GM12892 (cell line): ENCODE data around the gene RTL10.

Experiments
- POLR2A ChIP-seq: IDR thresholded peaks from 2 replicates; pipeline ENCODE4 v1.6.1; 2011; ENCODE audit warnings: low read depth, low read length, control low read depth
- POLR2AphosphoS5 ChIP-seq: IDR thresholded peaks from 2 replicates; pipeline ENCODE4 v1.6.1; 2011; ENCODE audit warnings: low read depth, low read length, control low read depth
- TAF1 ChIP-seq: IDR thresholded peaks from 2 replicates; pipeline ENCODE4 v1.6.1; 2011; ENCODE audit warnings: low read depth, mild to moderate bottlenecking, control low read depth, low read length, borderline replicate concordance

DNA sequence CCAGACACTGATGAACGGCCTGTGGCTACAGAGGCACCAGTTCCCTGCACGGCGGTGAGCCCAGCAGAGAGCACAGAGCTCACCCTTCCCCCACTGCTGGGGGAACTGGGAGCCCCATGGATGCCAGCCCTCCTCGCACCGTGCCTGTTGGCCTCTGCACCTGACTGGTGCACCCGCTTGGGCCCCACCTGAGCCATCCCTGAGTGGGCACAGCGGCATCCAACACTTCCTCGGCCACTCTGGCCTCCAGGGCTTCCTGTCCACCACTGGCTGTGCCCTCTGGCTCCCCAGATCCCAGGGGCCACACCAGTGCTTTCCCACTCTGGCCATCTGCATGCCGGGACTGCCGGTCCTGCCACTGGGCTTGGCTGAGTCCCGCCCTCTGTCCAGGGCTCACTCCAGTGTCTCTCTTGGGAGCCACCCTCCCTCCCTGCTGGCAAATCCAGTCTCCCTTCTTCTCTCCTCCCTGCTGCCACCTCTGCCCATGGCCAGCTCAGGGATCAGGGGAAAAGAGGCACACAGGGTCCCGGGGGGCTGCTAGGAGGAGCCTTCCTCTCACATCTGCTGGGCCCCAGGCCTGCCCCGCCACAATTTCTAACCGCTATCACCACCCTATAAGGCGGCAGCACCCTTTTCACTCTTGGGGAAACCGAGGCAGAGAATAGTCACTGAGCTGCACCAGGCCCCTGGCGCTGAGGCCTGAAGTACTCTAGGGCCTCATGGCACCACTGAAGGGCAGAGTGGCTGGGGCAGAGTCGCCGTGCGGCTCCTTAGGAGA lies 33.0 kb downstream of the RTL10 start:
- TF ChIP-seq POLR2AphosphoS5 (no peak), POLR2A (no peak), TAF1 (no peak)
